ENCODE measurements around the gene GLOD4. TPM values are rescaled to one million over a fixed set of nuclear protein-coding genes. Genes with fewer than 3 reads are reported as not detected.
"Not testable (repeated sequence)": the region's sequence is repeated elsewhere in the genome, so short reads cannot be mapped to it uniquely, and the experiment has no call there.

GLOD4 gene
- total RNA-seq: 100 to 1,000 TPM in 1 of 2 donors, 10 to 100 TPM in 1; 72.4 to 113 TPM

- peak within 1 kb of the TSS; percentile 70 to 88 for H3K4me3 ChIP-seq
- under 1% methylated on average over 56 of the region's 87 CpGs for WGBS
- peak within 1 kb of the TSS; percentile 78 to 79 for H3K27ac ChIP-seq
- no peaks in the 10 kb centered on the region for H3K27me3 ChIP-seq (replicated peaks; ENCODE audit: insufficient read depth)
- no peaks in the 10 kb centered on the region for H3K9me3 ChIP-seq
- no peaks in the 10 kb centered on the region for H3K36me3 ChIP-seq
- DNase-seq (ENCODE audit: low spot score): peak; percentile 90
- intact Hi-C loops (cut with DNase I): no loop called here
- peaks cover 7% of the 10 kb centered on the region for H3K4me1 ChIP-seq (replicated peaks)
- peak; percentile 98 for TF ChIP-seq POLR2AphosphoS5 (IDR thresholded peaks at IDR 0.05)
- TF ChIP-seq CTCF (IDR thresholded peaks at IDR 0.05): peak in 2 of 4 experiments; percentile 48 to 65
- TF ChIP-seq POLR2A (IDR thresholded peaks at IDR 0.05): peak; percentile 78
Measured at GRCh38 chr17:781805-782731, at the start of gene GLOD4, which contains the start of gene MRM3. Gene GLOD4, minus strand, starts transcription at chr17:782280. Its CDS starts 25 bp downstream, at chr17:782255. Gene MRM3, plus strand, starts transcription at chr17:782353. Its CDS starts 26 bp downstream, at chr17:782379.

- Histone ChIP-seq H3K9me3 (no peaks in the 10 kb centered on the region), H3K27me3 (replicated peaks; ENCODE audit: insufficient read depth) (no peaks in the 10 kb centered on the region), H3K4me1 (replicated peaks) (no peaks in the 10 kb centered on the region), H3K4me3 (no peak overlapping the region), H3K36me3 (no peaks in the 10 kb centered on the region), H3K27ac (no peak overlapping the region)
- no peak for DNase-seq (ENCODE audit: low spot score)
- TF ChIP-seq POLR2A (IDR thresholded peaks at IDR 0.05) (no peak), POLR2AphosphoS5 (IDR thresholded peaks at IDR 0.05) (no peak), CTCF (IDR thresholded peaks at IDR 0.05) (no peak)
- intact Hi-C loops (cut with DNase I): no loop called here
- WGBS: 70% methylated on average over 7 of the region's 7 CpGs
Measured at GRCh38 chr17:830950-831349, 48.9 kb upstream of the GLOD4 start.

GRCh38 chr17:830381-830780 is 48.3 kb upstream of the GLOD4 start:
- intact Hi-C loops (cut with DNase I): no loop called here
- H3K27ac ChIP-seq: no peak overlapping the region
- TF ChIP-seq POLR2A (IDR thresholded peaks at IDR 0.05) (no peak), CTCF (IDR thresholded peaks at IDR 0.05) (no peak), POLR2AphosphoS5 (IDR thresholded peaks at IDR 0.05) (no peak)
- no peak for DNase-seq (ENCODE audit: low spot score)
- 81% methylated on average over 19 of the region's 19 CpGs for WGBS
- H3K4me1 ChIP-seq (replicated peaks): no peaks in the 10 kb centered on the region
- H3K4me3 ChIP-seq: no peak overlapping the region
- no peaks in the 10 kb centered on the region for H3K9me3 ChIP-seq
- no peaks in the 10 kb centered on the region for H3K36me3 ChIP-seq
- H3K27me3 ChIP-seq (replicated peaks; ENCODE audit: insufficient read depth): no peaks in the 10 kb centered on the region

GRCh38 chr17:829614-830013 is 47.5 kb upstream of the GLOD4 start:
- intact Hi-C loops (cut with DNase I); H3K36me3 ChIP-seq; H3K9me3 ChIP-seq; DNase-seq (ENCODE audit: low spot score); H3K4me3 ChIP-seq; H3K4me1 ChIP-seq (replicated peaks); H3K27me3 ChIP-seq (replicated peaks; ENCODE audit: insufficient read depth); H3K27ac ChIP-seq: not testable (repeated sequence)
- 67% methylated on average over 3 of the region's 3 CpGs for WGBS

GRCh38 chr17:828761-829160 is 46.7 kb upstream of the GLOD4 start:
- WGBS: 94% methylated on average over 5 of the region's 5 CpGs
- TF ChIP-seq POLR2AphosphoS5 (IDR thresholded peaks at IDR 0.05) (no peak), CTCF (IDR thresholded peaks at IDR 0.05) (no peak), POLR2A (IDR thresholded peaks at IDR 0.05) (no peak)
- H3K36me3 ChIP-seq: no peaks in the 10 kb centered on the region
- H3K27ac ChIP-seq: no peak overlapping the region
- DNase-seq (ENCODE audit: low spot score): no peak
- no peaks in the 10 kb centered on the region for H3K4me1 ChIP-seq (replicated peaks)
- no peak overlapping the region for H3K4me3 ChIP-seq
- intact Hi-C loops (cut with DNase I): no loop called here
- H3K9me3 ChIP-seq: no peaks in the 10 kb centered on the region
- H3K27me3 ChIP-seq (replicated peaks; ENCODE audit: insufficient read depth): no peaks in the 10 kb centered on the region
